Activated naive CD4-positive, alpha-beta T cell treated with anti-CD3 and anti-CD28 coated beads, Interleukin-2, amount 10 ng/mL, durations not matched to agents 7 days and 5 days (primary cell): ENCODE measurements around the gene BEST1.

Experiments used
- CTCF ChIA-PET: fragments of 350-600 bp; sonication (Branson Sonifier 250); formaldehyde crosslinking; loops from one replicate; lab custom pipeline; 2021; ENCODE audit warnings: antibody characterized with exemption; lab: Charles Lee
- DNase-seq: peaks from one replicate; pipeline ENCODE4 v3.0.0-alpha.2; 2020
- H3K27ac Mint-ChIP-seq: one replicate; pipeline ENCODE4 v1.8.0; 2021; ENCODE audit warnings: mild to moderate bottlenecking, moderate library complexity, mixed read lengths
- H3K27me3 Mint-ChIP-seq: one replicate; pipeline ENCODE4 v1.8.0; 2021; ENCODE audit warnings: mild to moderate bottlenecking, mixed read lengths
- H3K36me3 Mint-ChIP-seq: one replicate; pipeline ENCODE4 v1.8.0; 2021; ENCODE audit warnings: mixed read lengths
- H3K4me1 Mint-ChIP-seq: one replicate; pipeline ENCODE4 v1.8.0; 2021; ENCODE audit warnings: mixed read lengths
- H3K4me3 Mint-ChIP-seq: one replicate; pipeline ENCODE4 v1.8.0; 2021; ENCODE audit warnings: mild to moderate bottlenecking, moderate library complexity, mixed read lengths
- H3K9me3 Mint-ChIP-seq: one replicate; pipeline ENCODE4 v1.8.0; 2021; ENCODE audit warnings: mixed read lengths

BEST1 gene

DNA sequence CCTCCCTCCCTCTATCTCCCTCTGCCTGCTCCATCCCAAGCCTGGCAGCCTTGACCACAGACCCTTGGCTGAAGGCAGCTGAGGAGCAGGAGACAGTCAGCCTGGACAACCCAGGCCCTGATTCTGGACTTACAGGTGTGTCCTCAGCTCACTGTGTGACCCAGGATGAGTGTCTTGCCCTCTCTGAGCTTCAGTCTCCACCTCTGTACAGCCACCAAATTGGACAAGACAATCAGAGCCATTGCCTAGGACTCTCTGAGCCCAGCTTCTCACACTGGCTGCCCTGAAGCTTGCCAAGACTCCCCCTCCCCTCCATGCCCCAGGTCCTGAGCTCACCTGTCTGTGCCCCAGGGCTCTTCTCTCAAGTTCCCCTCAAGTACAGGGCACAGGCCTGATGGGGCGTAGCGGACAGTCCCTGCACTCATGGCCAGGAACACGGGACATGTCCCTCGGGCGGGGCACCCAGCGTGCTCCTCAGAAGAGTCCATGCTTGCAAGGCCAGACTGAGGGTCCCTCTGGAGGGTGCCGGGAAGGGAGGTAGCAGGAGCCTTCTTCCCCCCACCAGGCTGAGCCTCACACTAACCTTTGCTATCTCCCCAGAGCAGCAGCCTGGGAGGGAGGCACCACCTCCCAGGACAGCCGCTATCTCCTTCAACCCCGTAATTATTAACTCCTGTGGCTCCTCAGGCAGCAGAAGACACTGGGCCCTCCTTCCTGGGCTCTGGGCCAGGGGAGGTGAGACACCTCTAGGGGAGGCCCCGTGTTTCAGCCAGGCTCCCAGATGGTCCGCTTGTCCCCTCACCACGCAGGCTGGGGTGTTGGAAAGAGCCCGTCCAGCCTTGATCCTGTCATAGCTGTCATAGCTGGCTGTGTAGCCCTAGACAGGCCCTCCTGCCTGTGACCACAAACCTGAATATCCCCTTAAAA is 30.2 kb upstream of the BEST1 start:
- Mint-ChIP-seq H3K9me3 (no peaks in the 10 kb centered on the region), H3K27me3 (peaks cover 90% of the 10 kb centered on the region), H3K4me1 (peaks cover 9% of the 10 kb centered on the region), H3K27ac (no peak overlapping the region), H3K4me3 (no peak overlapping the region), H3K36me3 (no peaks in the 10 kb centered on the region)
- CTCF ChIA-PET, result interaction anchor here (1.1 to 1.4 kb wide), 2 partner anchors 10 to 161 kb away, joined by 3 to 4 read pairs; no protein-coding TSS in a partner anchor
- no peak for DNase-seq

GRCh38 chr11:61921446-61921845 is 28.7 kb upstream of the BEST1 start:
- Mint-ChIP-seq H3K27me3 (peaks cover 83% of the 10 kb centered on the region), H3K4me3 (no peak overlapping the region), H3K36me3 (no peaks in the 10 kb centered on the region), H3K27ac (no peak overlapping the region), H3K4me1 (peaks cover 9% of the 10 kb centered on the region), H3K9me3 (no peaks in the 10 kb centered on the region)
- CTCF ChIA-PET, result no interaction called here
- no peak for DNase-seq

GRCh38 chr11:61922539-61922938 is 27.6 kb upstream of the BEST1 start:
- Mint-ChIP-seq H3K9me3 (no peaks in the 10 kb centered on the region), H3K4me3 (no peak overlapping the region), H3K4me1 (peaks cover 9% of the 10 kb centered on the region), H3K27me3 (peaks cover 78% of the 10 kb centered on the region), H3K36me3 (no peaks in the 10 kb centered on the region), H3K27ac (no peak overlapping the region)
- DNase-seq, result no peak
- CTCF ChIA-PET, result interaction anchor here (1.8 kb wide), 1 partner anchor 24 kb away, joined by 7 read pairs; no protein-coding TSS in a partner anchor

DNA sequence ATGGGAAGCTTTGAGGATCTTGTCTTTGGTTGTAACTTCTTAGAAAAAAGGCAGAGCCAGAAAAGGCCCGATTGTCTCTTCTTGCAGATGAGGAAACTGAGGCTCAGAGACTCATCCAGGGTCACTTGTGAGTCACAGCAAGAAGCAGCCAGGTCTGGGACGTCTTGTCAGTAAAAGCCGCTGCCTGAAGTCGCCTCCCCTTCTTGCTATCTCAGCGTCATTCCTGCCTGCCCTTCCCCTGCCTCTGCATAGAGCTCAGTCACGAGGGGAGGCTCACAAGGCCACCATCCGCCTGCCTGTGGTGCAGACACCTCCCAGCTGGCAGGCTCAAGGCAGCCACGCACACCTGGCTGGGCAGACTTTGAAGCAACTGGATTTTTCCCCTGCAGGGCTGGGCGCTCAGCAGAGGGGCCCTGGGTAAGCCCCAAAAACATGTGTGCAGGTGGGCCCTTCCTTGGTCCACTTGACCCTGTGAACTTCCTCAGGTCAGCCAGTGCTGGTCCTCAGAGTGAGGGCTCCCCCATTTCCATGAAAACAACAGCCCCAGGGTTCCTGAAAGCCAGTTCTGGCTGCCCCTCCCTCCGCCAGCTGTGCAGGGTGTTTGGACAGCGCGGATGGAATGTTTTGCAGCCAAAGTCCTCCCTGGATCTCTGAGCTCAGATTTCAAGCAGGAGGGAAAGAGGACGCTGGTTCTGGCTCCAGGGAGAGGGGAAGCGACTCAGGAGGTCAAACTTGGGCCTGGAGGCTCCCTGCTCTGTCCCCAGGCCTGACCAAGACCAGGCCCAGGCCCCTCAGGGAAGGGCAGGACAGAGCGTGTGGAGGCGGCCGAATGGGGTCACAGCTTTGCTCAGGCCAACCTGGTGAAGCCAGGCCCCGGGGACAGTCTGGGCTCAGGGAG is 26.7 kb upstream of the BEST1 start:
- Mint-ChIP-seq H3K36me3 (no peaks in the 10 kb centered on the region), H3K9me3 (no peaks in the 10 kb centered on the region), H3K27ac (no peak overlapping the region), H3K4me3 (no peak overlapping the region), H3K4me1 (peaks cover under 1% of the 10 kb centered on the region), H3K27me3 (peaks cover 76% of the 10 kb centered on the region)
- CTCF ChIA-PET, result interaction anchor here (1.7 to 1.8 kb wide), 2 partner anchors 24 to 184 kb away, joined by 6 to 7 read pairs; no protein-coding TSS in a partner anchor
- no peak for DNase-seq

DNA sequence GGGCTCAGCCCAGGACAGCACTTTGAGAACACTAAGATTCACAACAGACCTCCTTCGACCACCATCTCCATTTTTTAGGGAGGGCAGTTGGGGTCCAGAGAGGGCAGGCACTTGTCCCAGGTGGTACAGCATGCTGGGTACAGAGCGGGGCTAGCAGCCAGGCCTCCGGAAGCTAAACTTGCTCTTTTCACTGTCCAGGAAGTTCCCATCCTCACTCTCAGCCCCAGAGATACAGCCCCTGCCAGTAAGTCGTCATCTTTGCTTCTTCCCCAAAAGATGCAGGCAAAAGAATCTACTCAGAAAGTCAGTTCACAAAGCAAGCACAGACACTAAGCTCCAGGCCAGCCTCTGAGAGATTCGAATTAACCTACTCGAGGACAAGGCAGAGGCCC is 26.1 kb upstream of the BEST1 start:
- Mint-ChIP-seq H3K4me3 (no peak overlapping the region), H3K27me3 (peaks cover 70% of the 10 kb centered on the region), H3K9me3 (no peaks in the 10 kb centered on the region), H3K27ac (no peak overlapping the region), H3K36me3 (no peaks in the 10 kb centered on the region), H3K4me1 (no peaks in the 10 kb centered on the region)
- CTCF ChIA-PET, result interaction anchor here (1.7 kb wide), 1 partner anchor 184 kb away, joined by 6 read pairs; no protein-coding TSS in a partner anchor
- no peak for DNase-seq

- DNase-seq, result no peak
- Mint-ChIP-seq H3K36me3 (no peaks in the 10 kb centered on the region), H3K4me3 (no peak overlapping the region), H3K9me3 (no peaks in the 10 kb centered on the region), H3K27me3 (peaks cover 55% of the 10 kb centered on the region), H3K4me1 (no peaks in the 10 kb centered on the region), H3K27ac (no peak overlapping the region)
- CTCF ChIA-PET, result interaction anchor here (1.0 to 2.3 kb wide), 3 partner anchors 28 to 182 kb away, joined by 3 to 9 read pairs (median 5); no protein-coding TSS in a partner anchor
Observed at GRCh38 chr11:61925736-61926135, 24.4 kb upstream of the BEST1 start.

- no peak overlapping the region for H3K27ac Mint-ChIP-seq
- no peaks in the 10 kb centered on the region for H3K36me3 Mint-ChIP-seq
- DNase-seq, result no peak
- CTCF ChIA-PET, result interaction anchor here (1.0 to 2.3 kb wide), 3 partner anchors 28 to 182 kb away, joined by 3 to 9 read pairs (median 5); no protein-coding TSS in a partner anchor
- H3K9me3 Mint-ChIP-seq, result no peaks in the 10 kb centered on the region
- H3K27me3 Mint-ChIP-seq, result peaks cover 54% of the 10 kb centered on the region
- H3K4me1 Mint-ChIP-seq, result no peaks in the 10 kb centered on the region
- no peak overlapping the region for H3K4me3 Mint-ChIP-seq
Observed at GRCh38 chr11:61926235-61926634, 23.9 kb upstream of the BEST1 start.

- Mint-ChIP-seq H3K27ac (no peak overlapping the region), H3K4me1 (no peaks in the 10 kb centered on the region), H3K9me3 (no peaks in the 10 kb centered on the region), H3K4me3 (no peak overlapping the region), H3K27me3 (peaks cover 55% of the 10 kb centered on the region), H3K36me3 (no peaks in the 10 kb centered on the region)
- no peak for DNase-seq
- CTCF ChIA-PET, result no interaction called here
Observed at GRCh38 chr11:61927501-61927900, 22.6 kb upstream of the BEST1 start.

- CTCF ChIA-PET, result interaction anchor here (1.2 to 1.7 kb wide), 4 partner anchors 19 to 153 kb away, joined by 3 to 10 read pairs (median 6); partner anchors contain the start of gene FEN1
- H3K4me3 Mint-ChIP-seq, result no peak overlapping the region
- no peak overlapping the region for H3K27ac Mint-ChIP-seq
- no peak for DNase-seq
- H3K27me3 Mint-ChIP-seq, result peaks cover 45% of the 10 kb centered on the region
- H3K4me1 Mint-ChIP-seq, result no peaks in the 10 kb centered on the region
- no peaks in the 10 kb centered on the region for H3K36me3 Mint-ChIP-seq
- H3K9me3 Mint-ChIP-seq, result no peaks in the 10 kb centered on the region
Observed at GRCh38 chr11:61928606-61929005, 21.5 kb upstream of the BEST1 start.

DNA sequence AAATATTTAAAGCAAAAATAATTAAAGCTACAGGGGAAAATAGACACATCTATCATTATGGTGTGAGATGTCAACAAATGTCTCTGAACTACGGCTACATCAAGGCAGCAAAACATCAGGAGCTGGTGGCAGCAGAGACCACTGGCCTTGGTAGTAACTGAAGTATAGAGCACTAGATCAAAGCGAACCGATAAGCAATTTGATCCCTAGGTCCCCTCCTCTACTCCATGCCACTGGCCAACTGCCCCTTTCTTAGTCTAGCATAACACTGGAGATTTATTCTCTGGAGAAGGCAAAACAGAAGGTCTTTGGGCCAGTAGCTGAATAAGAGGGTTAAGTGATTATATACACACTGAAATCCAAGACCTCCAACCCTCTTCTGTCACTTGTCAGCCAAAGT is 19.2 kb upstream of the BEST1 start:
- no peaks in the 10 kb centered on the region for H3K36me3 Mint-ChIP-seq
- no peak for DNase-seq
- H3K4me3 Mint-ChIP-seq, result no peak overlapping the region
- H3K9me3 Mint-ChIP-seq, result peaks cover under 1% of the 10 kb centered on the region
- peaks cover 28% of the 10 kb centered on the region for H3K27me3 Mint-ChIP-seq
- no peak overlapping the region for H3K27ac Mint-ChIP-seq
- no peaks in the 10 kb centered on the region for H3K4me1 Mint-ChIP-seq
- CTCF ChIA-PET, result interaction anchor here (0.9 to 2.0 kb wide), 5 partner anchors 15 to 151 kb away, joined by 3 to 8 read pairs (median 4); no protein-coding TSS in a partner anchor

GRCh38 chr11:61935861-61936260 is 14.3 kb upstream of the BEST1 start:
- CTCF ChIA-PET, result interaction anchor here (0.6 to 4.0 kb wide), 3 partner anchors 12 to 148 kb away, joined by 3 to 11 read pairs (median 5); no protein-coding TSS in a partner anchor
- Mint-ChIP-seq H3K27me3 (peaks cover 30% of the 10 kb centered on the region), H3K36me3 (no peaks in the 10 kb centered on the region), H3K9me3 (peaks cover 4% of the 10 kb centered on the region), H3K4me3 (no peak overlapping the region), H3K27ac (no peak overlapping the region), H3K4me1 (no peaks in the 10 kb centered on the region)
- DNase-seq, result no peak

- Mint-ChIP-seq H3K27me3 (peaks cover 18% of the 10 kb centered on the region), H3K4me3 (no peak overlapping the region), H3K9me3 (peaks cover 4% of the 10 kb centered on the region), H3K36me3 (no peaks in the 10 kb centered on the region), H3K27ac (no peak overlapping the region), H3K4me1 (no peaks in the 10 kb centered on the region)
- DNase-seq, result no peak
- CTCF ChIA-PET, result no interaction called here
Observed at GRCh38 chr11:61940466-61940865, 9.7 kb upstream of the BEST1 start.

GRCh38 chr11:61945191-61945590 is 5.0 kb upstream of the BEST1 start:
- Mint-ChIP-seq H3K36me3 (no peaks in the 10 kb centered on the region), H3K4me3 (no peak overlapping the region), H3K4me1 (no peaks in the 10 kb centered on the region), H3K27me3 (peaks cover 26% of the 10 kb centered on the region), H3K27ac (no peak overlapping the region), H3K9me3 (no peaks in the 10 kb centered on the region)
- DNase-seq, result no peak
- CTCF ChIA-PET, result interaction anchor here (0.9 to 9.2 kb wide), 5 partner anchors 45 to 163 kb away, joined by 4 to 176 read pairs (median 42); partner anchors contain the start of genes FEN1 and TMEM258
